Astrocyte of the cerebellum (primary cell): Measurements from ENCODE around the gene LINC01488.

Experiments
- DNase-seq: peaks from one replicate; pipeline ENCODE4 v3.0.0-alpha.2; 2011; ENCODE audit warnings: low read depth
- H3K4me3 ChIP-seq: 2 replicates; pipeline ENCODE4 v1.5.1; 2011; ENCODE audit warnings: mild to moderate bottlenecking, low read depth, low read length, moderate library complexity
- CTCF ChIP-seq: IDR thresholded peaks from 2 replicates; pipeline ENCODE4 v1.5.1; 2012; ENCODE audit warnings: low read length, low read depth, moderate library complexity, mild to moderate bottlenecking; ENCODE audit errors: missing control alignments
- in situ Hi-C: cut with HindIII; loops from 2 replicates; pipeline ENCODE4 v1.10.0; 2017; ENCODE audit warnings: low sequenced_read_pairs

LINC01488 gene

GRCh38 chr11:69481393-69481844, at the start of gene LINC01488:
Gene LINC01488, plus strand, starts transcription at chr11:69481663.
- in situ Hi-C loops, result no loop called here
- TF ChIP-seq CTCF, result no peak
- no peak within 1 kb of the TSS for H3K4me3 ChIP-seq
- no peak for DNase-seq

DNA sequence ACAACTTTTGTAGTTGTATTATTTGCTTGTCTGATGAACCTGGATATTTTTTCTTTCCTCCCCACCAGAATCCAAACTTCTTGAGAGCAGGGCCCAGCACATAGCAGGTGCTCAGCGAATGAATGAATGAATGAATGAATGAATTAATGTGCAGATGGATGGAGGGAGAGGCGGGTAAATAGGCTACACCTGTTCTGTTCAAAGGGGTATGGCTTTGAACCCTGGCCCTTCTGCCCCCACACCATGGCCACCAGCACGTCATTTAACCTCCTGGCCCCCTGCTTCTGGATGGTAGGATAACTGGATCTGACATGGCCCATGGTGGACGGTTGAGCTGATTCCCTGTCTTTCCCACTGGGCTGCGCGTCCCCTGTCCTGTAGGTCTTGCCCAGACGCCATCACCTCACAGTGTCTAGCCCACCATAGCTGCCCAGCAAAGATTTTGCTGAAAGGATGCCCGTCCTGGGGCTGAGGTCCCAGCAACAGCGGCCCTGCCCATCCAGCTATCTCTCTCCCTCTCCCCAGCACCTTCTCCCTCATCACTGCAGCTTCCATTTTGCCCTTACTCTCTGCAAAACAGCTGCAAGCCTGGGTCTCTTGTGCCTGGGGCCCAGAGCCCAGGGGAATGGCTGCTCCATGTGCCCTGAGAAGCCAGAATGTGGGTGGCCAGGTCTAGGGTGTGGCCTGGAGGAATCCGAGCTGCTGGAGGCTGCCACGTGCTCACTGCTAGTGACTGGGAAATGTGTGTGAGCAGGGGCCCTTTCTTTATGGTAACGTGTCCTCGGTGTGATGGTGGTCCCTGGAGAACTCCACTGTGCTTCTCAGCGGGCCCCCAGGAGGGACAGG, 49.3 kb upstream of the LINC01488 start:
- no peak for TF ChIP-seq CTCF
- DNase-seq, result no peak
- H3K4me3 ChIP-seq, result no peak overlapping the region
- in situ Hi-C loops, result no loop called here

- no peak for TF ChIP-seq CTCF
- DNase-seq, result no peak
- no peak overlapping the region for H3K4me3 ChIP-seq
- in situ Hi-C loops, result no loop called here
These were observed 47.7 kb upstream of the LINC01488 start for GRCh38 chr11:69433741-69434140.

- TF ChIP-seq CTCF, result no peak
- DNase-seq, result no peak
- in situ Hi-C loops, result no loop called here
- H3K4me3 ChIP-seq, result no peak overlapping the region
These were observed 47.0 kb upstream of the LINC01488 start for GRCh38 chr11:69434471-69434931.

- no peak for TF ChIP-seq CTCF
- DNase-seq, result no peak
- H3K4me3 ChIP-seq, result no peak overlapping the region
- in situ Hi-C loops, result no loop called here
These were observed 46.1 kb upstream of the LINC01488 start for GRCh38 chr11:69435161-69435986.
